NB4 (cell line): ENCODE measurements around the gene SERPINI1.

Experiments used
- DNase-seq: peaks from one replicate; pipeline ENCODE4 v3.0.0; 2010; ENCODE audit warnings: low read depth
- H3K4me3 ChIP-seq: one replicate; pipeline ENCODE4 v1.5.1; 2011; ENCODE audit warnings: mild to moderate bottlenecking, low read depth, low read length, moderate library complexity
- CTCF ChIP-seq: IDR thresholded peaks from one replicate; pipeline ENCODE4 v1.5.1; 2012; ENCODE audit warnings: low read depth, low read length
- MAX ChIP-seq: IDR thresholded peaks from 2 replicates; pipeline ENCODE4 v1.6.1; 2011; ENCODE audit warnings: low read depth, low read length
- MYC ChIP-seq: IDR thresholded peaks from 2 replicates; pipeline ENCODE4 v1.6.1; 2011; ENCODE audit warnings: low read depth, low read length
- POLR2A ChIP-seq: IDR thresholded peaks from 2 replicates; pipeline ENCODE4 v1.6.1; 2011; ENCODE audit warnings: mild to moderate bottlenecking; ENCODE audit not compliant: insufficient read length; ENCODE audit errors: extremely low read depth

The SERPINI1 gene

GRCh38 chr3:167843481-167843880, 108.0 kb downstream of the SERPINI1 start:
- TF ChIP-seq POLR2A = no peak
- H3K4me3 ChIP-seq = no peak overlapping the region
- no peak for DNase-seq

- no peak overlapping the region for H3K4me3 ChIP-seq
- no peak for TF ChIP-seq MAX
- TF ChIP-seq CTCF = no peak
- TF ChIP-seq POLR2A = no peak
- no peak for DNase-seq
Observed at GRCh38 chr3:167843886-167844285, 108.4 kb downstream of the SERPINI1 start.

- no peak overlapping the region for H3K4me3 ChIP-seq
- no peak for DNase-seq
- TF ChIP-seq CTCF (no peak), POLR2A (no peak), MYC (no peak), MAX (no peak)
Observed at GRCh38 chr3:167844528-167844927, 109.0 kb downstream of the SERPINI1 start.

GRCh38 chr3:167851171-167851570, 115.7 kb downstream of the SERPINI1 start:
- no peak overlapping the region for H3K4me3 ChIP-seq
- no peak for DNase-seq
- TF ChIP-seq POLR2A (no peak), MAX (no peak)

- TF ChIP-seq CTCF (no peak), MAX (no peak), POLR2A (no peak), MYC (no peak)
- DNase-seq = no peak
Observed at GRCh38 chr3:167851749-167852148, 116.2 kb downstream of the SERPINI1 start.

GRCh38 chr3:167852216-167852615, 116.7 kb downstream of the SERPINI1 start:
- no peak for DNase-seq
- TF ChIP-seq POLR2A (no peak), MAX (no peak), CTCF (no peak), MYC (no peak)
- no peak overlapping the region for H3K4me3 ChIP-seq

More at GRCh38 chr3:167851749-167852148, 116.2 kb downstream of the SERPINI1 start:
- no peak overlapping the region for H3K4me3 ChIP-seq

GRCh38 chr3:167854063-167854462, 118.5 kb downstream of the SERPINI1 start:
- no peak for TF ChIP-seq MAX
- H3K4me3 ChIP-seq = no peak overlapping the region
- no peak for DNase-seq
